Mucosa of descending colon (tissue), 3 donors: Measurements from ENCODE around the gene FIGNL1. TPM values are rescaled to one million over a fixed set of nuclear protein-coding genes. Genes with fewer than 3 reads are reported as not detected.

Experiments
- ATAC-seq: fragments of 200-7000 bp; cut with Tn5 transposase; one replicate; pipeline ENCODE4 v1.9.1; 2020; ENCODE audit warnings: mild to moderate bottlenecking, moderate library complexity
- DNase-seq, 3 donors: peaks; one replicate each; pipeline ENCODE4 v3.0.0-alpha.2; 2020
- H3K36me3 ChIP-seq: fragments of 200-600 bp; one replicate; pipeline ENCODE4 v1.8.0; 2021; ENCODE audit warnings: low read depth, mild to moderate bottlenecking
- H3K4me1 ChIP-seq: fragments of 200-600 bp; one replicate; pipeline ENCODE4 v1.8.0; 2021; ENCODE audit warnings: low read depth, mild to moderate bottlenecking
- H3K4me3 ChIP-seq: fragments of 200-600 bp; one replicate; pipeline ENCODE4 v1.8.0; 2021; ENCODE audit warnings: mild to moderate bottlenecking
- H3K9me3 ChIP-seq: fragments of 200-600 bp; one replicate; pipeline ENCODE4 v1.8.0; 2021; ENCODE audit warnings: mild to moderate bottlenecking
- intact Hi-C, 2 donors: fragments of 100-400 bp; cut with DNase I in 1 of 2; cut with micrococcal nuclease in 1 of 2; formaldehyde crosslinking; loops; one replicate each; pipeline versions ENCODE4 v1.11.0 to v1.11.1; 2022; cut with DNase I, micrococcal nuclease
- total RNA-seq, 3 donors: library from RNA; stranded (reverse); fragmentation: NEBNext Ultra II Directional in 2 of 3; extraction: Animal tissue kit (Norgen Biotek cat#: 25700) in 2 of 3; gene quantifications; one replicate each; pipeline versions ENCODE4 v1.2.1 to v1.2.4, GENCODE V29; 2021 to 2023
- TF ChIP-seq, protein P1 (sequence below): fragments of 200-600 bp; IDR thresholded peaks from one replicate; pipeline ENCODE4 v1.8.0; 2022; ENCODE audit warnings: antibody characterized with exemption, mild to moderate bottlenecking
- donor health status: DM: no; HTN: no; CAD: no; lungs with moderate emphysema.
- donor health status: DM: no; HTN: no; CAD: no.
- donor health status: DM: no; HTN: yes; CAD: no.

The FIGNL1 gene
- total RNA-seq, 3 donors from 2014 or later: 5.4 to 8.5 (median 6.2) TPM

DNA sequence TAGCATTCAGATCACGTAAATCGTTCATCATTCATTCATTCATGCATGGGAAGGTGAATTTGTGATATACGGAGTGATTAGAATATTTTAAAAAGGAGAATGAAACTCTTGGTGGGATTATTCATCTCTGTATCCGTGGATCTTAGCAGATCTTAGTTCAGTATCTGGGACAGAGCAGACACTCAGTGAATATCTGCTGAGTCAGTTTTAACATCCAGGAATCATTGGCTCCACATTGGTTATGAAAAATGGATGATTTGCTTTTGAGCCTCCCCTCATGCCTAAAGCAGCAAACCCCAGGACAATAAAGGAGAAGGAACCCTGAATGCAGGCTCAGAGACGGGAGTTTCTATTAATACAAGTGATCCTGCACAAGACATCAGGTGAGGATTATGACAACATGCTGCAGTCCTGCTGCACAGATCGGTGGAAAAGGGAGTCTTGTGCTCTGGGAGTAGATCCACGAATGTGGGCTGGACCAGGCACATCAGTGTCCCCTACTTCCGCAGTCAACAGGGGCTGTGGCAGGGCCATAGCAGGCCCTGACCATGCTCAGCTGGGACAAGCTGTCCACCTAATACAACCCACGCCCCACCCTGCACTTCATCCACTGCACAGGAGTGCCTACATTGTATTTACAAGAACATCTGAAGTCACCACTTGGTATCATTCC is 26.9 kb upstream of the FIGNL1 start:
- no peaks in the 10 kb centered on the region for H3K9me3 ChIP-seq
- TF ChIP-seq, protein P1, sequence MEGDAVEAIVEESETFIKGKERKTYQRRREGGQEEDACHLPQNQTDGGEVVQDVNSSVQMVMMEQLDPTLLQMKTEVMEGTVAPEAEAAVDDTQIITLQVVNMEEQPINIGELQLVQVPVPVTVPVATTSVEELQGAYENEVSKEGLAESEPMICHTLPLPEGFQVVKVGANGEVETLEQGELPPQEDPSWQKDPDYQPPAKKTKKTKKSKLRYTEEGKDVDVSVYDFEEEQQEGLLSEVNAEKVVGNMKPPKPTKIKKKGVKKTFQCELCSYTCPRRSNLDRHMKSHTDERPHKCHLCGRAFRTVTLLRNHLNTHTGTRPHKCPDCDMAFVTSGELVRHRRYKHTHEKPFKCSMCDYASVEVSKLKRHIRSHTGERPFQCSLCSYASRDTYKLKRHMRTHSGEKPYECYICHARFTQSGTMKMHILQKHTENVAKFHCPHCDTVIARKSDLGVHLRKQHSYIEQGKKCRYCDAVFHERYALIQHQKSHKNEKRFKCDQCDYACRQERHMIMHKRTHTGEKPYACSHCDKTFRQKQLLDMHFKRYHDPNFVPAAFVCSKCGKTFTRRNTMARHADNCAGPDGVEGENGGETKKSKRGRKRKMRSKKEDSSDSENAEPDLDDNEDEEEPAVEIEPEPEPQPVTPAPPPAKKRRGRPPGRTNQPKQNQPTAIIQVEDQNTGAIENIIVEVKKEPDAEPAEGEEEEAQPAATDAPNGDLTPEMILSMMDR: no peak
- no peaks in the 10 kb centered on the region for H3K36me3 ChIP-seq
- H3K4me1 ChIP-seq: no peaks in the 10 kb centered on the region
- DNase-seq (no peak), ATAC-seq (no peak)
- intact Hi-C loops: loop anchor here in 1 of 2 donors (10.0 kb wide), 1 partner anchor 198 kb away; no protein-coding TSS in a partner anchor
- H3K4me3 ChIP-seq: no peak overlapping the region

DNA sequence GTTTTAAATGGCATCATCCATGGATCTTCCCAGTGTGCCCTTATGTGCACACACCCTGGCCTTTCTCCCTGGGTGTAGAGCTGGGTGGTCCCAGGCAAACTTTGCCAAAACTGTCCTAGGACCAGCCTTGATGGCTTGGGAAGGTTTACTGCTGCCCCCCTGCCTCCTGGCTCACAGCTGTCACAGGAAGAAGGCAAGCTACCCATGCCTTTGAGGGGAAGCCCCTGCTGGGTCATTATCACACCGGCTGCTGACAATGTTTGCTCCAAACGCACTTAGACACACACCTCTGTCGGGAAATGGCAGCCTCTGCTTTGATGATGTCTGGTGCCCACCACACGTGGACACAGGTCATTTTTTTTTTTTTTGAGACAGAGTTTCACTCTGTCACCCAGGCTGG is 25.2 kb upstream of the FIGNL1 start:
- Histone ChIP-seq H3K4me3 (no peak overlapping the region), H3K9me3 (no peaks in the 10 kb centered on the region), H3K4me1 (no peaks in the 10 kb centered on the region), H3K36me3 (no peaks in the 10 kb centered on the region)
- ATAC-seq: peak; percentile 16
- DNase-seq: no peak
- intact Hi-C loops: loop anchor here in 1 of 2 donors (10.0 kb wide), 1 partner anchor 199 kb away; no protein-coding TSS in a partner anchor
- TF ChIP-seq, protein P1: no peak

DNA sequence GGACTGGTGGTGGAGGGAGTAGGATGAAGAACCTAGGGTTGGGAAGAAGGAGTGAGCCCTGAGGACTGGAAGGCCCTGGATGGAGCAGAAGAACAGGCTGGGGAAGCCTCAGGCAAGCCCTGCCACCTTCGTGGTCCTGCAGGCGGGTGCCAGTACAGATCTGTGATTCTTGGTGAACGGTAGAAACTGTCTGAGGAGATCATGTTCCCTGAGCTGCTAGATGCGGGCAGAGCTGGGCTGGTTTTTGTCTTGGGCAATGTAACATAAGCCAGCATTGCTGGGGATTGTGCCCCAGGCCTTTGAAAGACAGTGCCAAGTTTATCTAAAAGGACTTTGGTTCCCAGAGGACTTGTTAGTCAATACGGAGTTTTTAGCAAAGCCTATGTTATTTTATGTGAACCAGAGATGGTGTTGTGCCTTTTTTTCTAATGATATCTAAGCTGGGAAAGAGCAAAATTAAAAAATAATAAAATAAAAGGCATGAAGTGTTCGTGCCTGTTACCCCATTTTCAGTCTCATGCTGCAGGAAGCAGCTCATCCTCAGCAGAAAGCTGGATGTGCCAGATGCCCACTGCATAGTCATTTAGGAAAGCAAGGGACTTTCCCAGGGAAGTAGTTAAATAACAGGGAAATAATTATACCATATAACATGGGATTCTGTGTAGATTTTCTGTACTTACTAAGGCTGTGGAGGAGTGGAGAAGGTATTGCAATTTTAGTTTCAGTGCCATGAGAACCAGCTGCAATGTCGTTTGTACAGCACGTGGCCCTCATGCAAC is 24.4 kb upstream of the FIGNL1 start:
- Histone ChIP-seq H3K36me3 (no peaks in the 10 kb centered on the region), H3K9me3 (no peaks in the 10 kb centered on the region), H3K4me3 (no peak overlapping the region), H3K4me1 (no peaks in the 10 kb centered on the region)
- intact Hi-C loops: loop anchor here in 1 of 2 donors (10.0 kb wide), 1 partner anchor 200 kb away; no protein-coding TSS in a partner anchor
- ATAC-seq (no peak), DNase-seq (no peak)
- TF ChIP-seq, protein P1: no peak

DNA sequence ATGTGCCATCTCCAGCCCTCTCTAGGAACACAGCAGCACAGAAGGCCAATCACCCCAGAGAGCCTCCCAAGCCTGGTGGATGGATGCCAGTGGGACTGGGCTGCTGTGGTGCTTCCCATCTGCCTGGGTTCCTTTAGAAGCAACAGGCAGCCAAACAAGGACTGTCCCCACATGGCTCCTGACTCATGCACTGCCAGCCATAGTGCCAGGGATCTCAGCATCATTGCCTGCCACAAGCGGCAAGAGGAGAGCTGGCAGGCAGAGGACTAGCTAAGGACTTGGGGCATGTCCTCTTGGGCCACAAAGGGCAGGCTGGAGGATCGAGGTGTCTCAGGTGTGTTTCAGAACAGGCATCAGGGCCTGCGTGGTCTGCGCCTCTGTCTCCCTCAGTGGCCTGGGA is 23.4 kb upstream of the FIGNL1 start:
- DNase-seq: no peak
- intact Hi-C loops: loop anchor here in 1 of 2 donors (10.0 kb wide), 1 partner anchor 201 kb away; no protein-coding TSS in a partner anchor
- Histone ChIP-seq H3K4me1 (no peaks in the 10 kb centered on the region), H3K9me3 (no peaks in the 10 kb centered on the region), H3K36me3 (no peaks in the 10 kb centered on the region), H3K4me3 (no peak overlapping the region)
- TF ChIP-seq, protein P1: no peak
- no peak for ATAC-seq

DNA sequence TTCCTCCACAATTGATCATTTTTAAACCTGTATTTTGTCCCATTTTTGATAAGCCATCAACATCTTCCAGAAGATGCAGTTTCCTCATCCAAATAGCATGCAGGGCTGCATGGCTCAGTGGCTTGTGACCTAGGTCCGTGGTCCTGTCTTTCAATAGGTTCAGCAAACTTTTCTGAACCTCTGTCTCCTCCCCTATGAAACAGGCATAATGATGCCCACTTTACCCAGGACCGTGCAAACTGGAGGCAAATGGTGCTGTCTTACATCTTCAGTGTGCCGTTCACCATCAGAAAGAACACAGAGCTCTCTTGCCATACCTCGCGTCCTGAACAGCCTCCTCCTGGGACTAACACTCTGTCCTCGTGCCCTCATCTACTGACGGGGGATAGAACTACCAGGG is 22.3 kb upstream of the FIGNL1 start:
- DNase-seq: no peak
- H3K36me3 ChIP-seq: no peaks in the 10 kb centered on the region

More for the DNA sequence above, 22.3 kb upstream of the FIGNL1 start:
- TF ChIP-seq, protein P1: no peak
- intact Hi-C loops: loop anchor here in 1 of 2 donors (10.0 kb wide), 1 partner anchor 202 kb away; no protein-coding TSS in a partner anchor
- Histone ChIP-seq H3K4me3 (no peak overlapping the region), H3K4me1 (peaks cover 4% of the 10 kb centered on the region), H3K9me3 (no peaks in the 10 kb centered on the region)
- no peak for ATAC-seq
